ENCODE data around the gene SLC24A4.
A peak's percentile ranks its signal among the peaks of the same experiment; 100 is the strongest.

SLC24A4 gene

GRCh38 chr14:92539875-92540274, 216.9 kb downstream of the SLC24A4 start:
- no peak for DNase-seq

DNA sequence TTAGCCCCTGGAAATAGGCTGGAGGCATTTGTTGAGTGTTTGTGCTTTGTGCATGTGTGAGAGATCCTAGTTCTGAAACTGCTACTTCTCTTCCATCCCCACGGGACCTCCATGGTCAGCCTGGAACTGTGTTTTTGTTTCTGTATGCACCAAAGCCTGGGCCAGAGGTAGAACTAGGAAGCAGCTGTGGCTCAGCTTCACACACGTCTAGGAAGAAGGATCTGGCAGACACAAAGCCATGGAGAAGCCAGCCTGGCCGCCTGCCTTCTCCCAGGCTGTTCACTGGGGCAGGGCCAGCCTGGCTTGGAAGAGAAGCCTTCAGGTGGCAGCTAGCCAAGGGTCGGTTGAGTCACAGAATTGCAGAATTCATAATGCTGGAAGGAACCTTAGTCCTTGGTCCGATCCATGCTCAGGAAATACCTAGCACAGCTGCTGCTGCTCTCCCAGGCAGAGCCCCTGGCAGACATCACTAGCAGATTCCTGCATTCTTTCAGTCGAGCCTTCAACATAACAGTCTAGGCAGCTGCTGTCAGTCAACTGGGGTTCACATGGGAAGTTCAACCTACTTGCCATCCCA, 217.6 kb downstream of the SLC24A4 start:
- DNase-seq = peak in 38 of 51 donors; percentile 16 to 84 (median 54)

- no peak for DNase-seq
Observed at GRCh38 chr14:92542766-92543554, 220.0 kb downstream of the SLC24A4 start.

GRCh38 chr14:92544051-92544720, 221.2 kb downstream of the SLC24A4 start:
- DNase-seq = no peak

GRCh38 chr14:92546347-92547053, 223.5 kb downstream of the SLC24A4 start:
- DNase-seq = no peak

DNA sequence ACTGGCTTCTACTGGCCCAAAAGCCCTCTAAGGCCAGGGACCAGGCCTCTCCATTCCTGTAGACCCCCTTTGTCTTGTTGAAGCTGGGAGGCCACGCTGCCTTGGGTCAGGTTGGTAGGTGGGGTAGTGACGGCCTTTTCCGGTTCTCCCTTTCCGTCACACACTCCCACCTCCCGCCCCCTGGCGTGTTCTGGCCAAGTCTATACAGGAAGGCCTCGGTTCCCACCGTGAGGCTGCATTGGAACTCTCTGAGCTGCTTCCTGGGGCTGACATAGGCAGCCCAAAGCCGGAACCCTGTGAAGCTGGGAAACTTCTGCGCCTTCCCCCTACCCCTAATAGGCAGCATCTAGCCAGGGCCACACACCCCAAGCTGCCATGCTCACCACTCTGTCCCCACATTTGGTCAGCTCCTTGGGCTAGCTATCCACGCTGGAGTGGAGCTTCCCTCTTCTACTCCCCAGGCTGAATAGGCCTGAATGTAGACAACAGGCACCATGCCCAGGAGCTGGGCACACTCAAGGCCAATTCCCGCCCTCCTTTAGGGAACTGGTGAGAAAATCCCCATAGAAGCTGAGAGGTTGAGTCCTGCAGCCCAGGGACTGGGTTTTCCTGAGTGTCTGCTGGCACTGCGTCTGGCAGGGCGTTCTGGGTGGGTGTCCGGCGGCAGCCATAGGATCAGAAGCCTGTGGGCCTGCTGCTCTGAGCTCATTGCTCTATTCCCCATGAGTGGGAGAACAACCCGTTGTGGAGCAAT, 226.3 kb downstream of the SLC24A4 start:
- DNase-seq = peak in 1 of 51 donors; percentile 15

DNA sequence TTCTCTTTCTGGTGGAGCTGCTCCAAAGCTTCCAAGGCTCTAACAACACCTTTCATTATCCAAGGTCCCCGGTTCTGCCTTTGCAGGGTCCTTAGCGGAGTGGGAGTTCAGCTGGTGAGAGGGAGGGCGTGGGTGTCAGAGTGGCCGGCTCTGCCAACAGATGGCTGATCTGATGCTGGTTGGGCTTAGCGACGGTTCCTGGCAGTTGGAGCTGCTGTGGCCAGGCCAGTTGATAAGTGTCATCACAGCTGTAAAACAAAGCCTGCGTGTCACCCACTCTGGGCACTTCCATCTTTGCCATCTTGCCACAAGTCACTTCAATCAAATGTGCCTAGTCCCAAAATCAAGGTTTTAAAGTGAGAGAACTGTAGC, 226.9 kb downstream of the SLC24A4 start:
- DNase-seq = peak in 3 of 51 donors; percentile 10 to 18 (median 11)

Measured in hypothalamus (tissue), 51 donors.